ENCODE measurements around the gene CISD1. TPM values are rescaled to one million over a fixed set of nuclear protein-coding genes. Genes with fewer than 3 reads are reported as not detected.
A peak's percentile ranks its signal among the peaks of the same experiment; 100 is the strongest.

The CISD1 gene
- total and polyA plus RNA-seq, 2 of the 4 experiments (the other 2 are of a cell fraction): 28.2 to 34.6 TPM

DNA sequence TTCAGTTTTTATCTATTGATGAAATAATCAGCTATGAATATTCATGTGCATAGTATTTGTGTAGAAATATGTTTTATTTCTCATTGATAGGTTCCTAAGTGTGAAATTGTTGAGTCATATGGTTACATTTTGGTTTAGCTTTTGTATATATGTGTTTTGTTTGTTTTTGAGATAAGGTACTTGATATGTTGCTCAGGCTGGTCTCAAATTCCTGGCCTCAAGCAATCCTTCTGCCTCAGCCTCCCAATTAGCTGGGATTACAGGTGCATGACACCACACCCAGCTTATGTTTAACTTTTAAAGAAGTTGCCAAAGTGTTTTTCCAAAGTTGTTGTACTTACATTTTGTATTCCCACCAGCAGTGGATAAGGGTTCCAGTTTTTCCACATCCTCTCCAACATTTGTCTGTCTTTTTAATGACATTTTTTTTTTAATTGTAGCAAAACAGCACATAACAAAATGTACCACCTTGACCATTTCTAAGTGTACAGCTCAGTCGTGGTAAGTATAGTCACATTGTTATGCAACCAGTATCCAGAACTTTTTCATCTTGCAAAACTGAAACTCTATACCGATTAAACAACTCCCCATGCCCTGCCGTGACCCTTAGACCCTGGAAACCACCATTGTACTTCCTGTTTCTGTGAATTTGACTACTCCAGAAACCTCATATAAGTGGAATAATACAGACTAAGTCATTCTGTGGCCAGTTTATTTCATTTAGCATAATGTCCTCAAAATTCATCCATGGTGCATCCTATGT, 53.3 kb downstream of the CISD1 start:
- Histone ChIP-seq H3K4me3 (ENCODE audit: insufficient read depth, low read depth, low read length) (no peak overlapping the region), H3K27me3 (ENCODE audit: control insufficient read depth, insufficient read depth, low read length) (no peaks in the 10 kb centered on the region), H3K36me3 (ENCODE audit: control insufficient read depth, insufficient read depth, low read length) (no peaks in the 10 kb centered on the region), H3K14ac (replicated peaks; ENCODE audit: low read depth, low read length) (no peak overlapping the region), H2AK9ac (replicated peaks; ENCODE audit: low read depth, low read length, poor library complexity) (no peak overlapping the region), H2BK120ac (ENCODE audit: low read depth, low read length) (no peak overlapping the region), H2BK20ac (ENCODE audit: low read depth, low read length) (no peak overlapping the region), H3K9me3 (ENCODE audit: control insufficient read depth, insufficient read depth, low read length) (no peaks in the 10 kb centered on the region), H3K18ac (ENCODE audit: low read depth, low read length) (no peak overlapping the region), H2BK15ac (ENCODE audit: low read depth, low read length) (no peak overlapping the region), H3K4ac (ENCODE audit: low read depth, low read length) (no peak overlapping the region), H4K91ac (ENCODE audit: insufficient read depth, low read depth, low read length) (no peak overlapping the region), H3K9me1 (ENCODE audit: insufficient read depth, low read length) (no peaks in the 10 kb centered on the region), H2BK5ac (ENCODE audit: low read depth, low read length, poor library complexity, severe bottlenecking) (no peak overlapping the region), H3K9ac (ENCODE audit: low read depth, low read length) (no peak overlapping the region), H3K27ac (ENCODE audit: insufficient read depth, low read length) (no peak overlapping the region), H3K79me1 (ENCODE audit: low read depth in 1 of 2, low read length in 2 of 2) (no peaks in the 10 kb centered on the region), H4K20me1 (ENCODE audit: insufficient read depth, low read length) (no peaks in the 10 kb centered on the region), H4K8ac (ENCODE audit: low read depth in 2 of 2, low read length in 2 of 2) (no peak overlapping the region), H2AFZ (replicated peaks; ENCODE audit: low read length, poor library complexity) (no peak overlapping the region), H3K4me1 (ENCODE audit: control insufficient read depth, insufficient read depth, low read length) (no peaks in the 10 kb centered on the region), H3K4me2 (ENCODE audit: low read depth, low read length) (no peak overlapping the region), H2AK5ac (ENCODE audit: low read depth, low read length) (no peak overlapping the region), H3K56ac (ENCODE audit: extremely low read depth, insufficient read depth, low read length) (no peak overlapping the region), H4K5ac (ENCODE audit: low read depth, low read length) (no peak overlapping the region), H3K23ac (ENCODE audit: low read depth, low read length) (no peak overlapping the region)
- TF ChIP-seq RAD21 (IDR thresholded peaks at IDR 0.05; ENCODE audit: low read length) (no peak), NFE2L2 (IDR thresholded peaks at IDR 0.05; ENCODE audit: low read depth, low read length) (no peak), MAFK (IDR thresholded peaks at IDR 0.05; ENCODE audit: low read depth, low read length) (no peak), SMC3 (IDR thresholded peaks at IDR 0.05; ENCODE audit: low read depth, low read length) (no peak), POLR2A (IDR thresholded peaks at IDR 0.05; ENCODE audit: low read depth, low read length) (no peak), MXI1 (IDR thresholded peaks at IDR 0.05; ENCODE audit: borderline replicate concordance, low read depth, low read length) (no peak), RFX5 (IDR thresholded peaks at IDR 0.05; ENCODE audit: low read depth, low read length) (no peak), BHLHE40 (IDR thresholded peaks at IDR 0.05; ENCODE audit: low read depth, low read length) (no peak)
- TF ChIP-seq, protein P1, sequence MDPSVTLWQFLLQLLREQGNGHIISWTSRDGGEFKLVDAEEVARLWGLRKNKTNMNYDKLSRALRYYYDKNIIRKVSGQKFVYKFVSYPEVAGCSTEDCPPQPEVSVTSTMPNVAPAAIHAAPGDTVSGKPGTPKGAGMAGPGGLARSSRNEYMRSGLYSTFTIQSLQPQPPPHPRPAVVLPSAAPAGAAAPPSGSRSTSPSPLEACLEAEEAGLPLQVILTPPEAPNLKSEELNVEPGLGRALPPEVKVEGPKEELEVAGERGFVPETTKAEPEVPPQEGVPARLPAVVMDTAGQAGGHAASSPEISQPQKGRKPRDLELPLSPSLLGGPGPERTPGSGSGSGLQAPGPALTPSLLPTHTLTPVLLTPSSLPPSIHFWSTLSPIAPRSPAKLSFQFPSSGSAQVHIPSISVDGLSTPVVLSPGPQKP (IDR thresholded peaks at IDR 0.05; ENCODE audit: borderline replicate concordance, low read depth, low read length): no peak
- TF ChIP-seq, protein P2, sequence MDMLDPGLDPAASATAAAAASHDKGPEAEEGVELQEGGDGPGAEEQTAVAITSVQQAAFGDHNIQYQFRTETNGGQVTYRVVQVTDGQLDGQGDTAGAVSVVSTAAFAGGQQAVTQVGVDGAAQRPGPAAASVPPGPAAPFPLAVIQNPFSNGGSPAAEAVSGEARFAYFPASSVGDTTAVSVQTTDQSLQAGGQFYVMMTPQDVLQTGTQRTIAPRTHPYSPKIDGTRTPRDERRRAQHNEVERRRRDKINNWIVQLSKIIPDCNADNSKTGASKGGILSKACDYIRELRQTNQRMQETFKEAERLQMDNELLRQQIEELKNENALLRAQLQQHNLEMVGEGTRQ (IDR thresholded peaks at IDR 0.05; ENCODE audit: low read depth, low read length): no peak
- in situ Hi-C loops (cut with MboI; ENCODE audit: low sequenced_read_pairs): no loop called here
- intact Hi-C loops (cut with micrococcal nuclease): no loop called here
- DNase-seq (peak; percentile 11), ATAC-seq (ENCODE audit: low read depth) (peak; percentile 21)
- dilution Hi-C loops (cut with HindIII; ENCODE audit: low sequenced_read_pairs, unreplicated experiment): loop anchor here (25.0 kb wide), 1 partner anchor 135 kb away; no protein-coding TSS in a partner anchor
- ChIA-PET POLR2A (ENCODE audit: unreplicated experiment) (no interaction called here), CTCF (interaction anchor here (1.2 kb wide), 1 partner anchor 145 kb away, joined by 5 read pairs; no protein-coding TSS in a partner anchor)
- no TSS peak for BruUV-seq (replicated peaks)
- WGBS, 2 experiments (ENCODE audit: extremely low coverage in 2 of 2, insufficient read length in 1 of 2): 43% methylated on average over 1 of the region's 3 CpGs; no CpG with 5 or more reads in 1 of the 2 experiments
